HepG2 (cell line): Measurements from ENCODE around the gene FAF2. TPM values are rescaled to one million over a fixed set of nuclear protein-coding genes. Genes with fewer than 3 reads are reported as not detected.

Experiments used
- DMTF1 ChIP-seq: sonication (generic); formaldehyde crosslinking; IDR thresholded peaks from 2 replicates; pipeline ENCODE4 v1.4.0; 2020; ENCODE audit warnings: mild to moderate bottlenecking, missing genetic modification reagents
- NCOR1 ChIP-seq: fragments of 200-600 bp; sonication (generic); IDR thresholded peaks from 2 replicates; pipeline ENCODE4 v1.7.0; 2017; ENCODE audit warnings: antibody characterized with exemption, low read length, borderline replicate concordance
- PHF20 ChIP-seq: sonication (generic); formaldehyde crosslinking; IDR thresholded peaks from 2 replicates; pipeline ENCODE4 v1.5.0; 2020; ENCODE audit warnings: mild to moderate bottlenecking, missing genetic modification reagents
- REPIN1 ChIP-seq: sonication (generic); formaldehyde crosslinking; IDR thresholded peaks from 2 replicates; pipeline ENCODE4 v1.8.0; 2022; ENCODE audit warnings: missing genetic modification reagents, low read depth, mild to moderate bottlenecking, borderline replicate concordance
- SNAPC2 ChIP-seq: sonication (generic); formaldehyde crosslinking; IDR thresholded peaks from 2 replicates; pipeline ENCODE4 v1.8.1; 2022; ENCODE audit warnings: mild to moderate bottlenecking, missing genetic modification reagents
- SOX6 ChIP-seq, 2 experiments: fragments of 450-650 bp in 1 of 2; sonication (generic) in 1 of 2; formaldehyde crosslinking in 1 of 2; IDR thresholded peaks; 2 replicates each; pipeline versions ENCODE4 v1.4.0 to v1.6.1; 2017 to 2020; ENCODE audit warnings: antibody characterized with exemption in 1 of 2, mild to moderate bottlenecking in 1 of 2, missing genetic modification reagents in 1 of 2
- SP5 ChIP-seq: IDR thresholded peaks from 2 replicates; pipeline ENCODE4 v1.6.1; 2016; ENCODE audit warnings: low read depth, borderline replicate concordance
- TGIF2 ChIP-seq: IDR thresholded peaks from 2 replicates; pipeline ENCODE4 v1.6.1; 2016; ENCODE audit warnings: control low read depth, missing compliant biosample characterization
- XRCC5 ChIP-seq: fragments of 200-400 bp; formaldehyde crosslinking; optimal IDR thresholded peaks from 2 replicates; pipeline ENCODE3; 2017; ENCODE audit warnings: mild to moderate bottlenecking, low read length
- ZEB1 ChIP-seq: IDR thresholded peaks from 2 replicates; pipeline ENCODE4 v1.6.1; 2012; ENCODE audit warnings: mild to moderate bottlenecking, low read depth, inconsistent platforms; ENCODE audit not compliant: insufficient replicate concordance
- ZNF17 ChIP-seq: sonication (generic); formaldehyde crosslinking; IDR thresholded peaks from 2 replicates; pipeline ENCODE4 v1.5.0; 2020; ENCODE audit warnings: mild to moderate bottlenecking, missing genetic modification reagents
- ZNF546 ChIP-seq: sonication (generic); formaldehyde crosslinking; conservative IDR thresholded peaks from 2 replicates; pipeline ENCODE4 v1.8.1; 2023; ENCODE audit warnings: mild to moderate bottlenecking, missing genetic modification reagents
- ZNF567 ChIP-seq: sonication (generic); formaldehyde crosslinking; IDR thresholded peaks from 2 replicates; pipeline ENCODE4 v1.8.1; 2023; ENCODE audit warnings: mild to moderate bottlenecking, missing genetic modification reagents, borderline replicate concordance
- ZNF589 ChIP-seq: sonication (generic); formaldehyde crosslinking; conservative IDR thresholded peaks from 2 replicates; pipeline ENCODE4 v1.8.0; 2022; ENCODE audit warnings: mild to moderate bottlenecking, moderate library complexity, missing genetic modification reagents
- ZSCAN21 ChIP-seq: sonication (generic); formaldehyde crosslinking; IDR thresholded peaks from 2 replicates; pipeline ENCODE4 v1.8.0; 2022; ENCODE audit warnings: mild to moderate bottlenecking, missing genetic modification reagents, moderate library complexity, borderline replicate concordance
- polyA plus RNA-seq, 8 experiments: library from polyadenylated mRNA; depleted of rRNA in 3 of 8; stranded (reverse) in 7 of 8; unstranded in 1 of 8; fragments of >200 nt; fragmentation: Illumina TruSeq in 4 of 8; extraction: Trizol in 4 of 8; gene quantifications; 2 replicates each; pipeline versions ENCODE4 v1.2.1 to v1.2.3, GENCODE V29; 2011 to 2016; ENCODE audit warnings: low read depth in 4 of 8, missing spikeins in 1 of 8, mixed read lengths in 1 of 8; ENCODE audit not compliant: insufficient read depth in 1 of 8
- total RNA-seq, 5 experiments: library from RNA; depleted of rRNA; stranded (reverse); fragments of >200 nt; fragmentation: Illumina TruSeq; extraction: Trizol; gene quantifications; 2 replicates each; pipeline ENCODE4 v1.2.3, GENCODE V29; 2016; ENCODE audit warnings: low read depth in 1 of 5
- TF ChIP-seq, protein P1 (sequence below): sonication (generic); formaldehyde crosslinking; IDR thresholded peaks from one replicate; pipeline ENCODE4 v1.5.1; 2020; ENCODE audit warnings: mild to moderate bottlenecking, missing genetic modification reagents; ENCODE audit errors: not compliant biosample characterization
- TF ChIP-seq, protein P2 (sequence below): fragments of 450-650 bp; IDR thresholded peaks from 2 replicates; pipeline ENCODE4 v1.6.1; 2016

FAF2 gene
- total and polyA plus RNA-seq, 2 of the 13 experiments (the other 11 are each of a cell fraction or from before 2014, with no cell fraction given) = 27.8 to 34.3 TPM

DNA sequence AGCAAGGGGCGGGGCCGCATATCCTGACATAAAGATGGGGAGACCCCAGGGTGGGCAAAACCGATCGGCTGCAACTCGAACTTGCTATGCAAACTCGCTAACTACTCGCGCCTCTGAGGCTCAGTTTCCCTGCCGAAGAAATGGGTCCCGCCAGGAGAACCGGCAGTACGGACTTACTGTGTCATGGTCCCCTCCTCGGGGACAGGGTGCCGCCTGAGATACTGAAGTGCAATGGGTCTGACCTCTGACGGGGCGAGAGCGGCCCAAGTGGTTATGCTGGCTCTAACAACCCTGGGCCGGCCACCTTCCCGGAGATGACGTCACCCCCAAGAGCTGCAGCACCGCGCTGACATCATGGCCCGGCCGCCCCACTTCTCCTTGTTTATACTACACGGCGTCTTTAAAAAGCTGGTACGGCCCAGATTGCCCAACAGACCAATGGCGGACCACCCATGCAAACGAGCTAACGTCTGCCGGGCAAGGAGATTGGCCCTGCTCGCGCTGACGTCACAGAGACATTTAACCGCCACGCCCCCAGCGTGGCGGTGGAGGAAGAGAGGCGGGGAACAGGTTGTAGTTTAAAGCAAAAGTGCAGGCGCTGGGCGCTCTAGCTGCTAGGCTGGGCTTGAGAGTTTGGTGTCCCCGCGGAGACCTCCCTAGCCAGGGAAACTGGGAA, 89.5 kb downstream of the FAF2 start (continued):
- TF ChIP-seq, protein P1, sequence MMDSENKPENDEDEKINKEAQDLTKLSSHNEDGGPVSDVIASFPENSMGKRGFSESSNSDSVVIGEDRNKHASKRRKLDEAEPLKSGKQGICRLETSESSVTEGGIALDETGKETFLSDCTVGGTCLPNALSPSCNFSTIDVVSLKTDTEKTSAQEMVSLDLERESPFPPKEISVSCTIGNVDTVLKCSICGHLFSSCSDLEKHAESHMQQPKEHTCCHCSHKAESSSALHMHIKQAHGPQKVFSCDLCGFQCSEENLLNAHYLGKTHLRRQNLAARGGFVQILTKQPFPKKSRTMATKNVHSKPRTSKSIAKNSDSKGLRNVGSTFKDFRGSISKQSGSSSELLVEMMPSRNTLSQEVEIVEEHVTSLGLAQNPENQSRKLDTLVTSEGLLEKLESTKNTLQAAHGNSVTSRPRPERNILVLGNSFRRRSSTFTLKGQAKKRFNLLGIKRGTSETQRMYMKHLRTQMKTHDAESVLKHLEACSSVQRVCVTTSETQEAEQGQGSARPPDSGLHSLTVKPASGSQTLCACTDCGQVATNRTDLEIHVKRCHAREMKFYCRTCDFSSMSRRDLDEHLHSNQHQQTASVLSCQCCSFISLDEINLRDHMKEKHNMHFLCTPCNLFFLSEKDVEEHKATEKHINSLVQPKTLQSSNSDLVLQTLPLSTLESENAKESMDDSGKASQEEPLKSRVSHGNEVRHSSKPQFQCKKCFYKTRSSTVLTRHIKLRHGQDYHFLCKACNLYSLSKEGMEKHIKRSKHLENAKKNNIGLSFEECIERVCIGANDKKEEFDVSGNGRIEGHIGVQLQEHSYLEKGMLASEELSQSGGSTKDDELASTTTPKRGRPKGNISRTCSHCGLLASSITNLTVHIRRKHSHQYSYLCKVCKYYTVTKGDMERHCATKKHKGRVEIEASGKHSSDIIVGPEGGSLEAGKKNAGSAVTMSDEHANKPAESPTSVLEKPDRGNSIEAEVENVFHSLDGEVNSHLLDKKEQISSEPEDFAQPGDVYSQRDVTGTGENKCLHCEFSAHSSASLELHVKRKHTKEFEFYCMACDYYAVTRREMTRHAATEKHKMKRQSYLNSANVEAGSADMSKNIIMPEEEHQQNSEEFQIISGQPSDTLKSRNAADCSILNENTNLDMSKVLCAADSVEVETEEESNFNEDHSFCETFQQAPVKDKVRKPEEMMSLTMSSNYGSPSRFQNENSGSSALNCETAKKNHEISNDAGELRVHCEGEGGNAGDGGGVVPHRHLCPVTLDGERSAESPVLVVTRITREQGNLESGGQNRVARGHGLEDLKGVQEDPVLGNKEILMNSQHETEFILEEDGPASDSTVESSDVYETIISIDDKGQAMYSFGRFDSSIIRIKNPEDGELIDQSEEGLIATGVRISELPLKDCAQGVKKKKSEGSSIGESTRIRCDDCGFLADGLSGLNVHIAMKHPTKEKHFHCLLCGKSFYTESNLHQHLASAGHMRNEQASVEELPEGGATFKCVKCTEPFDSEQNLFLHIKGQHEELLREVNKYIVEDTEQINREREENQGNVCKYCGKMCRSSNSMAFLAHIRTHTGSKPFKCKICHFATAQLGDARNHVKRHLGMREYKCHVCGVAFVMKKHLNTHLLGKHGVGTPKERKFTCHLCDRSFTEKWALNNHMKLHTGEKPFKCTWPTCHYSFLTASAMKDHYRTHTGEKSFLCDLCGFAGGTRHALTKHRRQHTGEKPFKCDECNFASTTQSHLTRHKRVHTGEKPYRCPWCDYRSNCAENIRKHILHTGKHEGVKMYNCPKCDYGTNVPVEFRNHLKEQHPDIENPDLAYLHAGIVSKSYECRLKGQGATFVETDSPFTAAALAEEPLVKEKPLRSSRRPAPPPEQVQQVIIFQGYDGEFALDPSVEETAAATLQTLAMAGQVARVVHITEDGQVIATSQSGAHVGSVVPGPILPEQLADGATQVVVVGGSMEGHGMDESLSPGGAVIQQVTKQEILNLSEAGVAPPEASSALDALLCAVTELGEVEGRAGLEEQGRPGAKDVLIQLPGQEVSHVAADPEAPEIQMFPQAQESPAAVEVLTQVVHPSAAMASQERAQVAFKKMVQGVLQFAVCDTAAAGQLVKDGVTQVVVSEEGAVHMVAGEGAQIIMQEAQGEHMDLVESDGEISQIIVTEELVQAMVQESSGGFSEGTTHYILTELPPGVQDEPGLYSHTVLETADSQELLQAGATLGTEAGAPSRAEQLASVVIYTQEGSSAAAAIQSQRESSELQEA = no peak
- TF ChIP-seq ZNF589 (CRISPR knock-in tag) = peak; percentile 55; the same call in 1 of the 2 replicates
- TF ChIP-seq, protein P2, sequence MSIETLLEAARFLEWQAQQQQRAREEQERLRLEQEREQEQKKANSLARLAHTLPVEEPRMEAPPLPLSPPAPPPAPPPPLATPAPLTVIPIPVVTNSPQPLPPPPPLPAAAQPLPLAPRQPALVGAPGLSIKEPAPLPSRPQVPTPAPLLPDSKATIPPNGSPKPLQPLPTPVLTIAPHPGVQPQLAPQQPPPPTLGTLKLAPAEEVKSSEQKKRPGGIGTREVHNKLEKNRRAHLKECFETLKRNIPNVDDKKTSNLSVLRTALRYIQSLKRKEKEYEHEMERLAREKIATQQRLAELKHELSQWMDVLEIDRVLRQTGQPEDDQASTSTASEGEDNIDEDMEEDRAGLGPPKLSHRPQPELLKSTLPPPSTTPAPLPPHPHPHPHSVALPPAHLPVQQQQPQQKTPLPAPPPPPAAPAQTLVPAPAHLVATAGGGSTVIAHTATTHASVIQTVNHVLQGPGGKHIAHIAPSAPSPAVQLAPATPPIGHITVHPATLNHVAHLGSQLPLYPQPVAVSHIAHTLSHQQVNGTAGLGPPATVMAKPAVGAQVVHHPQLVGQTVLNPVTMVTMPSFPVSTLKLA = peak; percentile 71
- 0 out of 2 replicates have a peak, but pooled peaks have one; percentile 3 for TF ChIP-seq SNAPC2 (CRISPR knock-in tag)
- TF ChIP-seq REPIN1 = no peak; the same call in 1 of the 2 replicates
- TF ChIP-seq XRCC5 = peak; percentile 6
- TF ChIP-seq ZEB1 = peak; percentile 54
- TF ChIP-seq NCOR1 = peak; percentile 62; the same call in 1 of the 2 replicates
- no peak; the same call in 1 of the 2 replicates for TF ChIP-seq ZNF567
- TF ChIP-seq ZNF546 (CRISPR knock-in tag) = 0 out of 2 replicates have a peak, but pooled peaks have one; percentile 8
- TF ChIP-seq ZSCAN21 (CRISPR knock-in tag) = no peak
- peak; percentile 11; the same call in 1 of the 2 replicates for TF ChIP-seq TGIF2 (CRISPR knock-in tag)
- no peak for TF ChIP-seq ZNF17
- 0 out of 2 replicates have a peak, but pooled peaks have one; percentile 20 for TF ChIP-seq DMTF1 (CRISPR knock-in tag)
- TF ChIP-seq PHF20 (CRISPR knock-in tag) = no peak
- TF ChIP-seq SP5 (CRISPR knock-in tag) = peak; percentile 60
- no peak for TF ChIP-seq SOX6 (IDR thresholded peaks at IDR 0.05)
- 0 out of 2 replicates have a peak, but pooled peaks have one; percentile 6 for TF ChIP-seq SOX6 (CRISPR knock-in tag; IDR thresholded peaks at IDR 0.05)
